Right atrium auricular region (tissue), 2 donors: ENCODE data around the gene SEBOX. TPM values are rescaled to one million over a fixed set of nuclear protein-coding genes. Genes with fewer than 3 reads are reported as not detected.

ENCODE experiments used
- DNase-seq: peaks from one replicate; pipeline ENCODE4 v3.0.0-alpha.2; 2019; ENCODE audit warnings: low spot score
- H3K27ac ChIP-seq, 2 donors: fragments of 200-600 bp; sonication (generic); 1 replicate in 1 of 2; 2 replicates in 1 of 2; pipeline ENCODE4 v1.5.1; 2016 to 2019
- H3K27me3 ChIP-seq, 2 donors: fragments of 200-600 bp; sonication (generic); one replicate each; pipeline versions ENCODE4 v1.5.1 to v1.6.0; 2017 to 2019
- H3K36me3 ChIP-seq: fragments of 200-600 bp; sonication (generic); one replicate; pipeline ENCODE4 v1.5.1; 2016
- H3K4me1 ChIP-seq, 2 donors: fragments of 200-600 bp; sonication (generic); one replicate each; pipeline versions ENCODE4 v1.5.1 to v1.6.0; 2017 to 2019
- H3K4me3 ChIP-seq, 2 donors: fragments of 200-600 bp; sonication (generic); 1 replicate in 1 of 2; 2 replicates in 1 of 2; pipeline ENCODE4 v1.5.1; 2017 to 2019; ENCODE audit warnings: mild to moderate bottlenecking in 1 of 2, moderate library complexity in 1 of 2
- H3K9me3 ChIP-seq, 2 donors: fragments of 200-600 bp; sonication (generic); one replicate each; pipeline ENCODE4 v1.5.1; 2019
- CTCF ChIP-seq, 2 donors: fragments of 200-600 bp; sonication (generic); IDR thresholded peaks; one replicate each; pipeline ENCODE4 v1.5.1; 2019; ENCODE audit warnings: antibody characterized with exemption in 2 of 2
- total RNA-seq, 2 donors: library from RNA; depleted of rRNA; stranded (reverse); fragments of >200 nt; gene quantifications; one replicate each; pipeline ENCODE4 v1.1.0, GENCODE V29; 2016

The SEBOX gene
- total RNA-seq, 2 donors from 2014 or later: not detected

GRCh38 chr17:28402844-28403243 is 37.8 kb upstream of the SEBOX start:
- DNase-seq: no peak
- Histone ChIP-seq H3K9me3 (no peaks in the 10 kb centered on the region), H3K27ac (no peak overlapping the region), H3K36me3 (peaks cover 12% of the 10 kb centered on the region), H3K4me3 (no peak overlapping the region), H3K27me3 (no peaks in the 10 kb centered on the region), H3K4me1 (peaks cover 0 to 32% of the 10 kb centered on the region in 2 donors)
- no peak for TF ChIP-seq CTCF (IDR thresholded peaks at IDR 0.05)

- TF ChIP-seq CTCF (IDR thresholded peaks at IDR 0.05): no peak
- H3K36me3 ChIP-seq: peaks cover 12% of the 10 kb centered on the region
Observed at GRCh38 chr17:28402224-28402630, 37.2 kb upstream of the SEBOX start.

GRCh38 chr17:28399808-28400207 is 34.8 kb upstream of the SEBOX start:
- no peak overlapping the region for H3K4me3 ChIP-seq
- H3K4me1 ChIP-seq: peaks cover 0 to 19% of the 10 kb centered on the region in 2 donors
- H3K36me3 ChIP-seq: peaks cover 12% of the 10 kb centered on the region
- no peak for TF ChIP-seq CTCF (IDR thresholded peaks at IDR 0.05)
- H3K27me3 ChIP-seq: no peaks in the 10 kb centered on the region
- DNase-seq: no peak
- no peak overlapping the region for H3K27ac ChIP-seq
- H3K9me3 ChIP-seq: no peaks in the 10 kb centered on the region

More at GRCh38 chr17:28402224-28402630, 37.2 kb upstream of the SEBOX start:
- no peaks in the 10 kb centered on the region for H3K27me3 ChIP-seq
- H3K27ac ChIP-seq: no peak overlapping the region
- H3K4me1 ChIP-seq: peaks cover 0 to 35% of the 10 kb centered on the region in 2 donors
- H3K4me3 ChIP-seq: no peak overlapping the region
- no peaks in the 10 kb centered on the region for H3K9me3 ChIP-seq
- no peak for DNase-seq

GRCh38 chr17:28398280-28398981 is 33.4 kb upstream of the SEBOX start:
- H3K27ac ChIP-seq: no peak overlapping the region
- no peaks in the 10 kb centered on the region for H3K9me3 ChIP-seq
- no peak overlapping the region for H3K4me3 ChIP-seq
- H3K27me3 ChIP-seq: no peaks in the 10 kb centered on the region
- peaks cover 0 to 12% of the 10 kb centered on the region in 2 donors for H3K4me1 ChIP-seq
- TF ChIP-seq CTCF (IDR thresholded peaks at IDR 0.05): no peak
- peaks cover 12% of the 10 kb centered on the region for H3K36me3 ChIP-seq
- DNase-seq: no peak

- no peak for DNase-seq
- no peak overlapping the region for H3K4me3 ChIP-seq
- H3K27ac ChIP-seq: no peak overlapping the region
- TF ChIP-seq CTCF (IDR thresholded peaks at IDR 0.05): no peak
- peaks cover 12% of the 10 kb centered on the region for H3K36me3 ChIP-seq
- no peaks in the 10 kb centered on the region for H3K27me3 ChIP-seq
- peaks cover 0 to 12% of the 10 kb centered on the region in 2 donors for H3K4me1 ChIP-seq
- no peaks in the 10 kb centered on the region for H3K9me3 ChIP-seq
Observed at GRCh38 chr17:28397687-28398279, 32.8 kb upstream of the SEBOX start.
